Right renal cortex interstitium (tissue), 3 donors: ENCODE data around the gene CCL2. TPM values are rescaled to one million over a fixed set of nuclear protein-coding genes. Genes with fewer than 3 reads are reported as not detected.

Source experiments
- polyA plus RNA-seq, 3 donors: library from polyadenylated mRNA; unstranded; fragments of 120-200 nt; gene quantifications; one replicate each; pipeline ENCODE4 v1.2.1, GENCODE V29; 2013; ENCODE audit not compliant: insufficient read length in 3 of 3

Gene CCL2
- polyA plus RNA-seq, 3 donors: 19.9 to 22.5 (median 21.0) TPM

Other genes starting within 250 kb of the CCL2 start
- not detected for gene CCL7, start 14.9 kb downstream of the CCL2 start, polyA plus RNA-seq
- gene CCL11, start 30.5 kb downstream of the CCL2 start, polyA plus RNA-seq: 1 to 10 TPM in 2 of 3 donors, under 1 TPM in 1; 0.74 to 1.4 (median 1.1) TPM
- under 1 TPM; 0.17 to 0.24 (median 0.22) TPM for gene CCL8, start 64.2 kb downstream of the CCL2 start, polyA plus RNA-seq
- gene CCL13, start 101.2 kb downstream of the CCL2 start, polyA plus RNA-seq: not detected
- gene CCL1, start 107.9 kb downstream of the CCL2 start, polyA plus RNA-seq: not detected